H9 (cell line): Measurements from ENCODE around the gene H6PD. TPM values are rescaled to one million over a fixed set of nuclear protein-coding genes. Genes with fewer than 3 reads are reported as not detected.

Experiments used
- DNase-seq: peaks from one replicate; pipeline ENCODE4 v3.0.0-alpha.2; 2017
- H2AFZ ChIP-seq: one replicate; pipeline ENCODE4 v1.6.1; 2013; ENCODE audit warnings: mild to moderate bottlenecking, low read length, control low read depth, moderate library complexity
- H2AK5ac ChIP-seq: 2 replicates; pipeline ENCODE4 v1.6.1; 2013; ENCODE audit warnings: low read length, control low read depth, mixed read lengths; ENCODE audit not compliant: insufficient read length
- H2BK120ac ChIP-seq: one replicate; pipeline ENCODE4 v1.6.1; 2013; ENCODE audit warnings: low read depth, mild to moderate bottlenecking, low read length, control low read depth, inconsistent platforms; ENCODE audit not compliant: poor library complexity, severe bottlenecking
- H2BK12ac ChIP-seq: 2 replicates; pipeline ENCODE4 v1.6.1; 2013; ENCODE audit warnings: low read length, control low read depth, mixed read lengths, low read depth; ENCODE audit not compliant: insufficient read length
- H2BK15ac ChIP-seq: 2 replicates; pipeline ENCODE4 v1.6.1; 2013; ENCODE audit warnings: low read depth, low read length, control low read depth
- H2BK20ac ChIP-seq: one replicate; pipeline ENCODE4 v1.6.1; 2013; ENCODE audit warnings: low read depth, mild to moderate bottlenecking, low read length, control low read depth, inconsistent platforms; ENCODE audit not compliant: poor library complexity, severe bottlenecking
- H2BK5ac ChIP-seq: 2 replicates; pipeline ENCODE4 v1.6.1; 2013; ENCODE audit warnings: low read length, control low read depth, mixed read lengths; ENCODE audit not compliant: insufficient read length
- H3K14ac ChIP-seq: 2 replicates; pipeline ENCODE4 v1.6.1; 2013; ENCODE audit warnings: low read length, control low read depth; ENCODE audit not compliant: insufficient read depth
- H3K18ac ChIP-seq: 2 replicates; pipeline ENCODE4 v1.6.1; 2013; ENCODE audit warnings: low read depth, mild to moderate bottlenecking, mixed read lengths, low read length, control low read depth; ENCODE audit not compliant: insufficient read length
- H3K23ac ChIP-seq: 2 replicates; pipeline ENCODE4 v1.6.1; 2013; ENCODE audit warnings: low read length, control low read depth, mixed read lengths, low read depth; ENCODE audit not compliant: insufficient read length
- H3K23me2 ChIP-seq: 2 replicates; pipeline ENCODE4 v1.6.1; 2013; ENCODE audit warnings: low read depth, mild to moderate bottlenecking, mixed read lengths, low read length, control low read depth; ENCODE audit not compliant: insufficient read length, poor library complexity, severe bottlenecking
- H3K27ac ChIP-seq: 2 replicates; pipeline ENCODE4 v1.5.1; 2013; ENCODE audit warnings: low read length, control low read depth, mixed read lengths, low read depth; ENCODE audit not compliant: insufficient read length
- H3K27me3 ChIP-seq: 2 replicates; pipeline ENCODE4 v1.6.1; 2013; ENCODE audit warnings: low read length, control low read depth, inconsistent platforms; ENCODE audit not compliant: insufficient read depth
- H3K4ac ChIP-seq: 2 replicates; pipeline ENCODE4 v1.6.1; 2013; ENCODE audit warnings: low read depth, mild to moderate bottlenecking, control low read depth, inconsistent platforms, low read length, moderate library complexity
- H3K4me1 ChIP-seq: 2 replicates; pipeline ENCODE4 v1.6.1; 2013; ENCODE audit warnings: low read length, control low read depth, inconsistent platforms; ENCODE audit not compliant: insufficient read depth
- H3K4me2 ChIP-seq: 2 replicates; pipeline ENCODE4 v1.6.1; 2013; ENCODE audit warnings: low read length, control low read depth, mixed read lengths; ENCODE audit not compliant: insufficient read length, insufficient read depth
- H3K56ac ChIP-seq: 2 replicates; pipeline ENCODE4 v1.6.1; 2013; ENCODE audit warnings: low read depth, mild to moderate bottlenecking, mixed read lengths, low read length, control low read depth; ENCODE audit not compliant: insufficient read length
- H3K79me1 ChIP-seq: 2 replicates; pipeline ENCODE4 v1.6.1; 2013; ENCODE audit warnings: low read depth, mild to moderate bottlenecking, moderate library complexity, low read length, control low read depth, inconsistent platforms; ENCODE audit not compliant: insufficient read depth, poor library complexity, severe bottlenecking
- H3K79me2 ChIP-seq: 2 replicates; pipeline ENCODE4 v1.6.1; 2013; ENCODE audit warnings: low read length, control low read depth, inconsistent platforms; ENCODE audit not compliant: insufficient read depth
- H3K9ac ChIP-seq: 2 replicates; pipeline ENCODE4 v1.6.1; 2013; ENCODE audit warnings: low read length, control low read depth, mixed read lengths; ENCODE audit not compliant: insufficient read length; ENCODE audit errors: extremely low read depth
- H3K9me3 ChIP-seq: one replicate; pipeline ENCODE4 v1.6.1; 2013; ENCODE audit warnings: low read depth, low read length, inconsistent platforms; ENCODE audit not compliant: control insufficient read depth
- H3T11ph ChIP-seq: one replicate; pipeline ENCODE4 v1.6.1; 2013; ENCODE audit warnings: mild to moderate bottlenecking, low read length, control low read depth, inconsistent platforms
- H4K20me1 ChIP-seq: one replicate; pipeline ENCODE4 v1.6.1; 2013; ENCODE audit not compliant: control insufficient read depth, insufficient read length, insufficient read depth
- H4K5ac ChIP-seq: 2 replicates; pipeline ENCODE4 v1.6.1; 2013; ENCODE audit warnings: low read depth, mild to moderate bottlenecking, mixed read lengths, low read length, control low read depth; ENCODE audit not compliant: insufficient read length
- H4K8ac ChIP-seq: replicated peaks from 2 replicates; pipeline ENCODE4 v1.6.1; 2013; ENCODE audit warnings: low read length, control low read depth, mixed read lengths, low read depth; ENCODE audit not compliant: insufficient read length
- H4K91ac ChIP-seq: 2 replicates; pipeline ENCODE4 v1.6.1; 2013; ENCODE audit warnings: low read depth, mild to moderate bottlenecking, moderate library complexity, mixed read lengths, low read length, control low read depth; ENCODE audit not compliant: insufficient read length
- H3K27ac Mint-ChIP-seq, 3 experiments: 2 replicates in 2 of 3; 3 replicates in 1 of 3; pipeline ENCODE4 v1.8.0; 2020 to 2021; ENCODE audit warnings: mixed read lengths in 3 of 3, mild to moderate bottlenecking in 1 of 3, moderate library complexity in 1 of 3
- H3K27me3 Mint-ChIP-seq: 2 replicates; pipeline ENCODE4 v1.8.0; 2021; ENCODE audit warnings: low read depth, mild to moderate bottlenecking, moderate library complexity, mixed read lengths
- H3K36me3 Mint-ChIP-seq, 3 experiments: 2 replicates in 2 of 3; 3 replicates in 1 of 3; pipeline ENCODE4 v1.8.0; 2020 to 2021; ENCODE audit warnings: low read depth in 3 of 3, mixed read lengths in 3 of 3; ENCODE audit not compliant: insufficient read depth in 1 of 3
- H3K4me1 Mint-ChIP-seq, 2 experiments: 2 replicates each; pipeline ENCODE4 v1.8.0; 2020; ENCODE audit warnings: mixed read lengths in 2 of 2
- H3K4me3 Mint-ChIP-seq, 2 experiments: 2 replicates in 1 of 2; 3 replicates in 1 of 2; pipeline ENCODE4 v1.8.0; 2020 to 2021; ENCODE audit warnings: mild to moderate bottlenecking in 2 of 2, mixed read lengths in 2 of 2, moderate library complexity in 1 of 2
- H3K9me3 Mint-ChIP-seq, 2 experiments: 2 replicates in 1 of 2; 3 replicates in 1 of 2; pipeline ENCODE4 v1.8.0; 2020; ENCODE audit warnings: mild to moderate bottlenecking in 2 of 2, mixed read lengths in 2 of 2, moderate library complexity in 1 of 2
- CTCF ChIP-seq: fragments of 200-600 bp; sonication (generic); conservative IDR thresholded peaks from 3 replicates; pipeline ENCODE4 v1.8.0; 2021; ENCODE audit warnings: antibody characterized with exemption, mild to moderate bottlenecking
- WGBS: extraction: QIAGEN DNeasy Blood & Tissue Kit; methylation state at CpG from one replicate; pipeline ENCODE4 v1.1.7; 2013; ENCODE audit warnings: missing lambda C conversion rate, low lambda C conversion rate, mixed read lengths; ENCODE audit not compliant: insufficient read length; ENCODE audit errors: extremely low coverage; 5-methylcytosine and 5-hydroxymethylcytosine counted together
- total RNA-seq: library from RNA; stranded (reverse); gene quantifications from 2 replicates; pipeline ENCODE4 v1.2.1, GENCODE V29; 2021

The H6PD gene
- total RNA-seq, 1 experiment from 2014 or later = 7.9 TPM

GRCh38 chr1:9297831-9298230 lies 63.3 kb downstream of the H6PD start:
- Histone ChIP-seq H3K79me1 (no peaks in the 10 kb centered on the region), H3K27ac (no peak overlapping the region), H3K79me2 (no peaks in the 10 kb centered on the region), H3T11ph (no peak overlapping the region), H2AFZ (no peak overlapping the region), H3K27me3 (peaks cover 6% of the 10 kb centered on the region; the same call in 1 of the 2 replicates), H3K23ac (no peak overlapping the region), H3K18ac (no peak overlapping the region), H2BK20ac (no peak overlapping the region), H3K4ac (no peak overlapping the region), H4K20me1 (no peaks in the 10 kb centered on the region), H4K5ac (no peak overlapping the region), H2BK5ac (no peak overlapping the region), H2AK5ac (no peak overlapping the region), H4K91ac (no peak overlapping the region), H3K4me2 (no peak overlapping the region), H4K8ac (no peak overlapping the region), H3K56ac (no peak overlapping the region), H3K9me3 (no peaks in the 10 kb centered on the region), H2BK15ac (no peak overlapping the region), H3K4me1 (no peaks in the 10 kb centered on the region), H3K23me2 (peaks cover 5% of the 10 kb centered on the region), H3K14ac (no peak overlapping the region), H2BK120ac (no peak overlapping the region), H2BK12ac (no peak overlapping the region), H3K9ac (no peak overlapping the region)
- DNase-seq = no peak
- H3K27ac Mint-ChIP-seq = no peak overlapping the region
- peaks cover 6 to 10% of the 10 kb centered on the region in 2 experiments for H3K4me1 Mint-ChIP-seq
- H3K4me3 Mint-ChIP-seq = no peak overlapping the region
- TF ChIP-seq CTCF = no peak
- H3K9me3 Mint-ChIP-seq = no peaks in the 10 kb centered on the region
- no peaks in the 10 kb centered on the region for H3K36me3 Mint-ChIP-seq
- peaks cover 7% of the 10 kb centered on the region for H3K27me3 Mint-ChIP-seq
- WGBS = no CpG with 5 or more reads among the region's 9 CpGs
